GM21529 (cell line): ENCODE measurements around the gene C4orf50.

Source experiments
- ATAC-seq: cut with Tn5 transposase; IDR thresholded peaks from one replicate; pipeline ENCODE4 v1.9.1; 2021; ENCODE audit not compliant: unreplicated experiment

C4orf50 gene

DNA sequence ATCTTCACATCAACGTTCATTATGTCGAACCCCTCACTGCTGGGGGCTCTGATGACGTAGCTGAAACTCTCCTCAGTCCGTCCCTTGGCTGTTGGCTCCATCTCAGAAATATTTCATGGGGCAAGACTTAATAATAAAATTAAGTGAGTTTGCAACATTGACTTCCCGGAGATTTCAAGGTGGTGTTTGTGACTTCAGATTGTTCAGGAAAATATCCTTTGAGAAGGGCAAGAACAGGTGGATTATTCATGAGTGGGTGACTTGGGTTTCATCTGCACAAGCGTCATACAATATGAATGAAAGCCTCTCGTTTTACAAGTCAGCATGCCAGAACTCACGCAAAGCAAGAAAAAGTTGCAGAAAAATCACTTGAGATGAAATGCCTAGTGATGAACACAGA lies at the start of gene C4orf50:
Gene C4orf50, minus strand, starts transcription at position 101 of the 400 bp plus-strand sequence.
- ATAC-seq, result no peak

DNA sequence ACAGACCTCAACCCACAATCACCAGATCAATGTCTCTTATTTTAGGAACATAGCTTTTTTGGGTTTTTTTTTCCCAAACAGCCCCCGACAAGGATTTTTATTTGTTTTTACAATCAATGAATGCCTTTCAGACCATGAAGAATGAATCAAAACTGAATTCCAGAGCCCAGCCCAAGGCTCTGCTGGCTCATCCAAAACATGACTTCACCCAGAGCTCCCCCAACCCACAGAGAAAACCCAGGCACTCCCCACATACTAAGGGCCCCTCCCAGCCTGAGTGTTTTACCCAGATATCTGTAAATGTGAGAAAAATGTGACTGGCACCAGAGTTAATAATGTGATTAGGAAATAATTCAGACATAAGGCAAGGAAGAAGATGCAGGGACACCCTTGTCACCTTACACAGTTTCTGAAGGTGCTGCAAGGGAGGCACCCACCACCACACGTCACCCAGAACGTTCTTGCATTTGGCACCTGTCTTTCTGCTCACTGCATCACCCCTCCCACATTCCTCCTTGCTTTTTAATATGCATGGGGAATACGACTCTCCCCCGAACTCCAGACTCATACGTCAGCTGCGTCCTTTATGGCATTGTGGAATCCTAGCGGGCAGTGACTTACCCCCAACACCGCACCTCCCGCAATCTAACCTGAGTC lies 47.8 kb upstream of the C4orf50 start:
- ATAC-seq, result no peak

DNA sequence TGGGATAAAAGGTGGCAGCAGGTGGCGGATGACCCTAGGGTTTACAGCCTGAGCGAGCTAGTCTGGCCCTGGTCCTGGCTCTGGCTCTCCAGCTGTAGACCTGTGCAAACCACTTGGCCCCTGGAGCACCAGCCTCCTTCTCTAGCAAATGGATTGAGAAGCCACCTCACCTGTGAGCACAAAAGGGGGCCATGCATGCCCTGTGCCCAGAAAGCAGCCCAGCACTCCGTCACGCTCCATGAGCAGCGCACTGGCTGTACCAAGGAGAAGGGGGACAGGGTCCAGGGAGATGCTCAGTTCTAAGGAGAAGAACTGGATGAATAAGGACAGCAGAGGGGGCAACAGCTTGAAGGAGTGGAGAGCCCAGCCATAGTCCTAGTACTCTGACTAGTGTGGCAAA lies 46.9 kb upstream of the C4orf50 start:
- ATAC-seq, result no peak

DNA sequence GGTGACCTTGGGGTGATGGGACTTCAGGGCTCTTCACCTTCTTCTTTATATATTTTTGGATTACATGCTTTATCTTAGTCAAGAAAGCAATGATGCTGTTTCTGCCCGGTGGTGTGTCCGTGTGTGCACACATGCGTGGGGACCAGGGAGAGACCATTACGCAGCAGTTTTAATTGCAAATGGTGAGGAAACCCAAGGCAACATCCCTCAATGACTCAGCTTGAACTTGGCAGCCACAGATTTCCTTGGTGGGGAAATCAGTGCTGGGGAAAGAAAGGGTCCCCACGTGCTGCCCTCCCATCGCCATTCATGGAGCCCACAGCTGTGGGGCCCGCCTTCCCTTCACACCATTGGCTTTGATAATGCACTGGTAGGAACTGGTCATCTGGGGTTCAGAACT lies 46.2 kb upstream of the C4orf50 start:
- no peak for ATAC-seq

DNA sequence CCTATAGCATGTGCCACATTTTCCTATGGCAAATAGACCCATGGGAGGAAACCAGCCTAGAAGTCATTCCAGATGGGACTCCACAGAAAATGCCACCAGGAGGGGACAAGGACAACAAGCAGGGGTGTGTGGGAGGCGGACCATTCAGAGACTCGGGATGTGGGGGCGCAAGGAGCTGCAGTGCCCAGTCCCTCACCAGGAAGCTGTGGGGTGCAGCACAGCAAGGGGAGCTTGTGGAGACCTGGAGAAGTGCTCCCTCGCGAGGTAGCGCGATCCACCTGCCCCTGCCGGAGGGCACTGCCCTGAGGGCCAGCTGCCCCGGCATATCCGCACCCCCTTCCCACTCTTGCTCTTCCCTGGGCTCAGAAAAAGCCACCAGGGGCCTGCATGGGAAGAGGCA lies 45.5 kb upstream of the C4orf50 start:
- no peak for ATAC-seq

DNA sequence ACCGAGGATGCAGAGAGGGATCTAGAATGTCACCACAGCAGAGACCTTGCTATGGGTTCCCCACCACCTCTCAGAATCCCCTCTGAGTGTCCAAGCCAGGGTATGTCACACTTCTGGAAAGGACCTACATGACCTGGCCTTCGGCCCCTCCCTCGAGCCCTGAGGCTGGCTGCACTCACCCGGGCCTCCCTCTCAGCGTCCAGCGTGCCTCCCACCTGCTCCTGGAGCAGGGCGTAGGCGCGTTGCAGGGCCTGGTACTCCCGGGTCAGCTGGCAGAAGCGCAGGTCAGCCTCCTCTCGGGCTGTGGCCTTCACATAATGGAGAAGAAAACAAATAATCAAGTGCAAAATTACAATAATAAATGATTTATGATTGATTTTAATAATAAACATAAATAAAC lies 43.9 kb upstream of the C4orf50 start:
- no peak for ATAC-seq

DNA sequence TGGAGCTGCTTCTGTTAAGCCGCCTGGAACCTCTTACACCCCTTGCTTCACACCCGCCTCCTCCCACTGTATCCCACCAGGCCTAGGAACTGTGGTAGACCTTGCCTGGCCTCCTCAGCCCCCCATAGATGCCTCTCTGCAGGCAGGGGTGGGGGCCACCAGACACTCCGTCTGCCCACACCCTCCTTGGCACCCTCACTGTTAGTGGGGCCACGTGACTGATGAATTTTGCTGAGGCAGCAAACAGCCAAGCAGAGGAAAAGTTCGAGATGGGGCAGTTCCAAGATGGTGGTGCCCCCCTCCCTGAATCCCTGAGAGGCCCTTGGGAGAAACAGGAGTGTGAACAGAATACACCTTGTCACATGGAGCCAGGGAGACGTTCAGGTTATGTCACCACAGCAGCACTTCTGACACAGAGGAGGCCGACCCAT lies 41.2 kb upstream of the C4orf50 start:
- no peak for ATAC-seq

DNA sequence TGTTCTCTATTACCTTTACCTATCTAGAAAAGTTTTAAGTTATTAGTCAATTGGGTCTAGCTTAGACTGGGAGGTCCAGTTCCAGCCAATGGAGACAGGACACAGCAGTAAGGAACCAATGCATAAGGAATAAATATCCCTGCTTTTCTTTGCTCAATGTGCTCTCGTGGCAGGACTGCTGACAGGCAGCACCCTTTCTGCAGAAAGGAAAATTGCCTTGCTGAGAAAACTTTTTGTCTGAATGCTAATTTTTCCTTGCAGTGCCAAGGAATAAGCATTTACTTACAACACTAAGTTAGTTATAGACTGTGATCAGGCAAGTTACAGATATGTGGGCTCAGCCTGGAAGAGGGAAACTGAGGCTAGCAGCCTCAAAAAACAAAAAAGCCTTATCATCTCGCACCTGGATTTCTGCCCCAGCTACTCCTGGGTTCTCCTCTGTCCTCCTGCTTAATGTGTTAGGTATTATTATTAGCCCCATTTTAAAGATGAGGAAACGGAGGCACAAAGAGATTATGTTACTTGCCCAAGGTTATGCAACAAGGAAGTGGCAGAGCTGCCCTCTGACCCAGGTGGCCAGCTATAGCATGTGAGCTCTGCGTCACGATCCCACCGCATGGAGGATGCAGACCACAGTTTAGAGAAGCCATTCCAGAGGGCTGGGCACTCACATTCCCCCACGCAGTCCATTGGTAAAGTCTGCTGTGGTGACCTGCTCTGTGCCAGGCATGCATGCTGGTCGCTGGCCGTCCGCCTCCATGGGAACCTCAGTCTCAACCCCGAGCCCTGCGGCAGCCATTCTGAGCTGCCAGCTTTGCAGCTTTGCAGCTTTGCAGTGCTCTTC lies 40.5 kb upstream of the C4orf50 start:
- ATAC-seq, result no peak

DNA sequence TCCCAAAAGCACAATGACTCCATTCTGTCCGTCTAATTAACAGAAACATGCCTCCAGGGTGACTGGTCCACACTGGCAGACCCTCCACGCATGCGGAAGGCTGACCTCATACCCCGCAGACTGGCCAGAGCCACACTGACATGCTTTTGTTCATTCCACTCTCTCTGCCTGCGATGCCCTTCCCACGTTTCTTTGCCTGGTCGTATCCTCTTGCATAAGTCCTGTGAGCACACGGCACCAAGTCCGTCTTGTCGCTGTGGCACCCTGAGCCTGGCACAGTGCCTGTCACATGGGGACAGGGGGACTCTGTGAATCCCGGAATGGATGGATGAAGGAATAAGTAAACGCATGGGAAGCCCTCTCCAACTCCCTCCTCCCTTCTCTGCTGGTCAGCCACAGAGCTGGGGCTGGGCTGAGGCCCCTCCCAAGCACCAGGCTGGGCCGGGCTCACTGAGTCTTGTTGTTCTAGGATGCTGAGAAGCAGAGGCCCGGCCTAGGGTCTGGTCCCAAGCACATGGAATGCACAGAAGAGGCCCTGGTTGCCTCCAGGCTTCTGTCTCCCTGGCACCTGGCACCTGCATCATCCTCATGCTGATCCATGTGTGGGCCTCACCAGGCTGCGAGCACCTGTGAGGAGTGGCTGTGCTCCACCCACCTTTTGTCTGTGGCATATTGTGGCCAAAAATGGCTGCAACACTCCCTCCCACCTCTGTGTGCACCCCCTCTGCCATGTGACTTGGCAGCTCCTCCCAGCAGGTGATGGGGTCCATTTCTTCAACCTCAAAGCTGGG lies 38.9 kb upstream of the C4orf50 start:
- no peak for ATAC-seq

DNA sequence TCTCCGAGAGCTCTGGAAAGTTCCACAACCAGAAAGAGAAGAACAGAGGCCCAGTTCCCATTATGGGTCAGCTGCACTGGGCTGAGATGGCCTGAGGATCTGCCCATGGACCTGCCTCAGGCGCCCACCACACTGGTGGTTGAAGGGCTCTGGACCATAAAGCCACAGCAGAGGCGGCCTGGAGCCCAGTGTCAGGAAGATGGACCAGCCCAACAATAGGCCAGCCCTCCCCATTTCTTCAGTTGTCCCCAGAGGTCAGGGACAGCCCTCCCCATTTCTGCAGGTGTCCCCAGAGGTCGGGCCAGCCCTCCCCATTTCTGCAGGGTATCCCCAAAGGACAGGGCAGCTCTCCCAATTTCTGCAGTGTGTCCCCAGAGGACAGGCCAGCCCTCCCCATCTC lies 37.2 kb upstream of the C4orf50 start:
- ATAC-seq, result no peak

DNA sequence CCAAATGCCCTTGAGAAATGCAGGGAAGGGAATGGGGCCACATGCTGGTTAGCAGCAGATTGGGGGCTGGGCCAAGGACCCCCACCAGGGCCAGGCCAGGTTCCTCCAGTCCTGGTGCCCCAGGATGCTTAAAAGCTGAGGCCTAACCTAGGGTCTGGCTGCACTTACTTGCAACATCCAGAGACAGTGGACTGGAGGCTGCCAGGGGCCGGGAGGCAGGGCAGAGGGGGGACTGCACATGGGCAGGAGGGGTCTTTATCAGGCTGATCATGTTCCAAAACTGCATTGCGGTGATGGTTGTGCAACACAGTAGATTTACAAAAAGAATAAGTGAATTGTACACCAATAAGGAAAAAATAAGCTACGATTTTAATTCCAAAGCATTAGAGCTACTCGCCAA lies 36.8 kb upstream of the C4orf50 start:
- no peak for ATAC-seq

DNA sequence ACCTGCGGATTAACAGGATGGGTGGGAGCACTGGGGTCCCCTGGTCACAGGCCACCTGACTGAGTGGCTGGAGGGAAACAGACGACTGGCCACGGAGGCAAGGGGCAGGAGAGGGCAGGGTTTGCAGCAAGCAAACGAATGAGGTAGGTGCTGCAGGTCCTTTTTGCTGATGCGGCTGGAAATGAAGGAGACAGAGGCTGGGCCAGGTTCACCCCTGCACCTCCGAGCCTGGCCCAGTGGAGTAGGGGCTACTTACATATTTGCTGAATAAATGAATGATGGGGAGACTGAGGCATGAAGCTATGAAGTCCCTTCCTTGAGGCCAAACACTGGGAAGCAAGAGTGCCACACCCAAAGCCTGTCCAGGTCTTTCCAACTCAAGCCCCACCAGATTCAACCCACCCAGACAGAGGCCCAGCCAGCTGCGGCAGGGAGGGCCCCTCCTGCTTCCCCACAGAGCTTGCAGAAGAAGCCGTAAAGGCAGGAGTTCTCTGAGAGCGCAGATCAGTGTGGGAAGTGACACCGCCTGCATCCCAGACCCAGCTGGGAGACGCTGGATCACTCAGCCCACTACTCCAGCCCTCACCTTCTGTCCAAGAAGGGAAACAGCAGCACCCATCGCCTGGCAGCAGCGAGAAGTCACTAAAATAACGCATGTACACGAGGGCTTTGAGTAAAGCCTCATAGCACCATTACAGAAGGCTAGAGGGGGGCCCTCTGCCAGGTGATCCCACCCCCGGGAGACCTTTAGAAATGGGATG lies 36.1 kb upstream of the C4orf50 start:
- ATAC-seq, result no peak

DNA sequence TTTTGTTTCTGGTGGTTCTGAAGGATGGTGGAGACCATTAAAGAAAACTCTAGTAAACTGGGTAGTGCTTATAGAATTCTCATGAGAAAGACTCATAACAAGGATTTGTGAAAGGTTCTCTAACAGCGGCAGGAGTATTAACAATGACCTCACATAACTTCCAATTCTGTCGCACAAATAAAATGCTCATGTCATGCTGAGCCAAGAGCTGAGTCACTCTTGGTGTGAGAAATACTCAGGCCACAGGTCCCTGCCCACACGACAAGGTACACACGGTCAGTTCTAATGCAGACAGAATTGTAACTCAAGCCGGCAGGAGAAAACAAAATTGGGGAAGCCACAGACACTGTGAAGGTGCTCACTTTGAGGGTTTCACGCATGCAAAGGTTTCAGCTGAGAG lies 34.4 kb upstream of the C4orf50 start:
- no peak for ATAC-seq

DNA sequence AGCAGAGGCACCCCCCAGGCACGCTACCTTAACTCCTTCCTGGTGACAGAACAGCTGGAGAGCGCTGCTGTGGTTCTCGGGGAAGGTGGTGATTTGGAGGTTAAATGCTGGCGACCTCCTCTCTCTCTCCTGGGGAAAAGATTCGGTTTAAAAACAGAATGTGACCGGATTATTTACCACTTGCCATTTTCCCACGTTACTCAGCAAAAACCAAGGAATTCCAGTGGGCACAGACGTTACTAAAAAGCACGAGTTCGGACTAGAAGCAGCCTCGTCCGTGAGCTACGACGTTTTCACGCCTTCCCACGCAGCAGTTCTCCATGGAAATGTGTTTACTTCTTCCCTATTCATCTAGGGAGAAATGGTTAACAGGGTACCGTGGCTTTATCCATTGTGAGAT lies 32.3 kb upstream of the C4orf50 start:
- ATAC-seq, result no peak

DNA sequence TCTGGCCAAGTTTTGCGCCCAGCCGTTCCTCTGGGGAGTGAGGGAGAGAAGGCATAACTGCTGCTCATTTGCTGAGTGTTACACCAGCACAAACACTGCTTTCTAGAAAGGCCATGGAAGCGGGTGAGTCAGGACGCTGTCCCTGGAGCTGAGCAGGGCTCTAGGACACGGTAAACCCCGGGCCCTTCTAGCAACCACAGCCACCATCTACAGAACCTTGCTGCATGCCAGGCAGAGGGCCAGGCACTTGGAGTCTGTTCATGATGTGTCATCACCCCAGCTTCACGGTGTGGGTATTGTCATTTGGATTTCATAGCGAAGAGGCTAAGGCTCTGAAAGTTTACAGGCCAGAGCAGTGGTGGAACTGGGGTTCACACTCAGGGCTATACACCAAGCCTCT lies 31.8 kb upstream of the C4orf50 start:
- no peak for ATAC-seq

DNA sequence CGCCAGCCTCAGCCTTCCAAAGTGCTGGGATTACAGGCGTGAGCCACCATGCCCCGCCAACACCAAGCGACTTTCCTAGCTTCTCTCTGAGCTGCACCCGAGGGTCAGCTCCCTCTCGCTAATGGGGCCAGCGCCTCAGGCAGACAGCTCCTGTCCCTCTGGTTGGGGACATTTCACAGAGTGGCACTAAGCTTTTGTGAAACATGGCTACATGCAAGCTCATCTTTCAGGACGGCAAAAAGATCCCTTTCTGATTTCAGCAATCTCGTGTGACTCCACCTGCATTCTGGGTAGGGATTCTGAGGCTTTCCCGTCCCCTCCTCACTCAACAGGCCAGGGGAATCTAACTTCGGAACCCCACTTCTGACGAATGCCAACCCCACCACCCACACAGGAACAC lies 31.0 kb upstream of the C4orf50 start:
- no peak for ATAC-seq

DNA sequence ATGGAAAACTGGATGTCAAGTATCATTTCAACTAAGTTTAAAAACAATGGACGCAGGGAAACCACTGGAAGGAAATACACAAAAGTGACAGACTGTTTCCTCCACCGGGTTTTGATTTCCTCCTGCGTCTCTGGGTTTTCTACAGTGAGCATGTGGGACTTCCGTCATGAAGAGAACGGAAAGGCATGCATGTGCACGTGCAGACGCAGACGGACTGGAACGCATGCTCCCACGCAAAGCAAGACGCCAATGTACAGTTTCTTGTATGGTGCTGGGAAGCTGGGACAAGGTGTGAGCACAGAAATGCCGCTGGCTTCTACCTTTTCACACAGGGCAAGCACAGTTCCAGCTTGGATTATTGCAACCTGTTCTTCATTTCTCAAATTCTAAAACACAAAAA lies 30.3 kb upstream of the C4orf50 start:
- ATAC-seq, result no peak

DNA sequence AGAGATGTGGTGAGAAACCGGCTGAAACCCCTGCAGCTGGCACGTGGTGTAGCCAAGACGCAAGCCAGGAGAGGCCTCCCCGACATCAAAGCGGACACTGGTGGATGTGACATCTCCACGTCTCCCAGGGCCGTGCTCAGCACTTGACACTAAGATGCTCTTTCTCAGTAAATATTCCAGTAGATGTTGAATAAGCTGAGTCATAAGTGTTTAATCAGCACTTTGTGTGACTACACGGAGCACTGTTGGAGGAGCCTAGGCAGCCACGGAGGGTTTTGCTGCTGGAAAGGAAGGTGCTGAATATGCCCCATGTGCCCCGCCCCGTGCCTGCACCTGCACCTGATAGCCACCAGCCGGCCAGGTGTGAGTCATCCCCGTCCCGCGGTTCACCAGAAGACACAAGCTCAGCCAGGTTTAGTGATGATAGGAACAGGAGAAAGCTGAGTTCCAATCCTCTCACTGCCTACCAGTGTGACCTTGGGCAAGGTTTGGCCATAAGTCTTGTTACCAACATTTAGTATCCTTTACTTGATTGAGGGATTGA lies 29.0 kb upstream of the C4orf50 start:
- no peak for ATAC-seq

DNA sequence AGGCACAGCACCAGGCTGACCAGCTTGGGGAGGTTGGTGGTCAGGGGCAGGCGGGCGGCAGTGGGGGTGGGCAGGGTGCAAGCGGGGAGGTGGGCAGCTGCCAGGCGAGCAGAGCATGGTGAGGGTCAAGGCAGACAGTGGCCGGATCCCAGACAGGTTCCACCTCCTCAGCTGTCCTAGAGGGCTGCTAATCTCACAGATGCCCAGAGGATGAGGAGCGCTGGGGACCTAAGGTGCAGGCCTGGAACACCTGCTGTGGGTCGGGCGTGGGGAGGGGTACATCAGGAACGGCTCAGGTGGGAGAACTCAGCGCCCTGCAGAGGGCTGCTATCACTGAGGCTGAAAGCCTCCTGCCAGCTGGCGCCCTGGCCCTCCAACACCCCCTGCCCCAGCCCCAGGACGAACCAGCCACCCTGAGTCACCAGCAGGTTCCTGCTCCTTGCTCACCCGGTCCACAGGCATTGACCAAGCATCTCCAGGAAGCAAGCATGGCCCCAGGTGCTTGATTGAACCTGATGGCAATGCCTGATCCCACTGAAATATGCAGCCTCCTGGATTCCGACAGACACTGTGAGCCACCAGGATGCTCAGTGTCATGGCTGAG lies 28.4 kb upstream of the C4orf50 start:
- ATAC-seq, result no peak

DNA sequence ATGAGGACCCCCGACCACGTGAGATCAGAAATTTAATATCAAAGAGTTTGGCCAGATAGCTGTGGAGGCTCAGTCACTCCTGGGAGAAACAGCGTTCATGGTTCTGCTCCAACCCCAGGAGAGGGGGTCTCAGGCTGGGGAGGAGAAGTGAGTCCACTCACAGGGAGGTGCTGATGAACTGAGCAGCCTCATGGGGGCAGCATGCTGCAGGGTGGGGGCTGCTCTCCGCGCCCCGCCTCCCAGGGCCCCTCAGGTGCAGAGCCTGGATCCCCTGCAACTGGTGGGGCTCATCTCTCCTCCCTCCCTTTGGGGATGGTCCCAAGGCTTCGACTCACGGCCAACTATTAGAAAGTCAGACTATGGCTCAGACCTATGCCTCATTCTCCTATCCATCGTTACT lies 26.6 kb upstream of the C4orf50 start:
- no peak for ATAC-seq
